ENCODE measurements around the gene SLFN11. TPM values are rescaled to one million over a fixed set of nuclear protein-coding genes. Genes with fewer than 3 reads are reported as not detected.

SLFN11 gene
- total and polyA plus RNA-seq, 3 experiments from 2014 or later, result 17.0 to 48.4 (median 39.5) TPM

GRCh38 chr17:35373984-35374765 is 754 bp upstream of the SLFN11 start:
- Histone ChIP-seq H3K27me3 (ENCODE audit: insufficient read depth, low read length, poor library complexity, severe bottlenecking) (no peaks in the 10 kb centered on the region), H3K27ac (ENCODE audit: low read depth, low read length) (peak overlapping the region; percentile 87), H3K9me3 (ENCODE audit: low read length) (no peaks in the 10 kb centered on the region), H3K4me1 (ENCODE audit: insufficient read depth, low read length) (peaks cover 4% of the 10 kb centered on the region), H3K36me3 (ENCODE audit: insufficient read depth, low read length) (no peaks in the 10 kb centered on the region), H3K4me3 (ENCODE audit: low read length) (peak overlapping the region; percentile 97)
- peaks cover 53 to 60% (median 53%) of the 10 kb centered on the region in 3 donors for H3K4me1 Mint-ChIP-seq
- peaks cover 0 to 1% of the 10 kb centered on the region in 2 donors for H3K27me3 Mint-ChIP-seq
- CTCF ChIA-PET, result interaction anchor here (0.6 to 2.2 kb wide), 7 partner anchors 36 to 212 kb away, joined by 3 to 13 read pairs (median 3); no protein-coding TSS in a partner anchor
- POLR2A ChIA-PET, result interaction anchor here (0.6 to 2.3 kb wide), 13 partner anchors 10 to 233 kb away, joined by 3 to 13 read pairs (median 5); partner anchors contain the start of genes SLFN12L and SLFN13
- peaks cover 4 to 13% (median 6%) of the 10 kb centered on the region in 5 donors for H3K9me3 Mint-ChIP-seq
- H3K27ac Mint-ChIP-seq, result peak overlapping the region; percentile 98 to 100 (median 100)
- peak; percentile 24 to 76 (median 41) for DNase-seq
- peak overlapping the region; percentile 96 to 100 (median 99) for H3K4me3 Mint-ChIP-seq
- peaks cover 0 to 23% (median 14%) of the 10 kb centered on the region in 3 donors for H3K36me3 Mint-ChIP-seq

GRCh38 chr17:35372846-35373533 is 431 bp downstream of the SLFN11 start:
- Mint-ChIP-seq H3K36me3 (peaks cover 4 to 26% (median 15%) of the 10 kb centered on the region in 3 donors), H3K4me1 (peaks cover 62 to 68% (median 65%) of the 10 kb centered on the region in 3 donors), H3K9me3 (peaks cover 4 to 13% (median 6%) of the 10 kb centered on the region in 5 donors), H3K4me3 (peak overlapping the region; percentile 96 to 100 (median 99)), H3K27me3 (peaks cover 0 to 1% of the 10 kb centered on the region in 2 donors), H3K27ac (peak overlapping the region; percentile 98 to 100 (median 100))
- Histone ChIP-seq H3K36me3 (ENCODE audit: insufficient read depth, low read length) (no peaks in the 10 kb centered on the region), H3K4me3 (ENCODE audit: low read length) (peak overlapping the region; percentile 97), H3K9me3 (ENCODE audit: low read length) (no peaks in the 10 kb centered on the region), H3K27me3 (ENCODE audit: insufficient read depth, low read length, poor library complexity, severe bottlenecking) (no peaks in the 10 kb centered on the region), H3K27ac (ENCODE audit: low read depth, low read length) (peak overlapping the region; percentile 87), H3K4me1 (ENCODE audit: insufficient read depth, low read length) (peaks cover 14% of the 10 kb centered on the region)
- DNase-seq, result peak in 4 of 5 donors; percentile 12 to 35 (median 29)
- ChIA-PET POLR2A (interaction anchor here (0.6 to 2.3 kb wide), 12 partner anchors 10 to 234 kb away, joined by 3 to 13 read pairs (median 6); partner anchors contain the start of genes SLFN12L and SLFN13), CTCF (interaction anchor here (1.0 to 2.2 kb wide), 6 partner anchors 12 to 213 kb away, joined by 3 to 13 read pairs (median 4); no protein-coding TSS in a partner anchor)

GRCh38 chr17:35371934-35372333 is 1.5 kb downstream of the SLFN11 start:
- Mint-ChIP-seq H3K9me3 (peaks cover 4 to 13% (median 6%) of the 10 kb centered on the region in 5 donors), H3K4me1 (peaks cover 67 to 75% (median 74%) of the 10 kb centered on the region in 3 donors), H3K27me3 (peaks cover 0 to 1% of the 10 kb centered on the region in 2 donors), H3K36me3 (peaks cover 4 to 28% (median 15%) of the 10 kb centered on the region in 3 donors), H3K27ac (peak overlapping the region; percentile 18 to 99 (median 82)), H3K4me3 (peak overlapping the region; percentile 96 to 100 (median 99))
- DNase-seq, result no peak
- no peaks in the 10 kb centered on the region for H3K27me3 ChIP-seq (ENCODE audit: insufficient read depth, low read length, poor library complexity, severe bottlenecking)
- no peak overlapping the region for H3K4me3 ChIP-seq (ENCODE audit: low read length)
- H3K36me3 ChIP-seq (ENCODE audit: insufficient read depth, low read length), result no peaks in the 10 kb centered on the region
- H3K9me3 ChIP-seq (ENCODE audit: low read length), result no peaks in the 10 kb centered on the region
- ChIA-PET CTCF (no interaction called here), POLR2A (no interaction called here)
- H3K4me1 ChIP-seq (ENCODE audit: insufficient read depth, low read length), result peaks cover 21% of the 10 kb centered on the region
- no peak overlapping the region for H3K27ac ChIP-seq (ENCODE audit: low read depth, low read length)

GRCh38 chr17:35368081-35368830 is 5.2 kb downstream of the SLFN11 start:
- Mint-ChIP-seq H3K27me3 (no peaks in the 10 kb centered on the region), H3K4me1 (peaks cover 62 to 93% (median 88%) of the 10 kb centered on the region in 3 donors), H3K27ac (peak overlapping the region; percentile 75 to 99 (median 90)), H3K9me3 (peaks cover 4 to 13% (median 6%) of the 10 kb centered on the region in 5 donors), H3K4me3 (peak overlapping the region; percentile 25 to 71 (median 61)), H3K36me3 (peaks cover 18 to 38% (median 25%) of the 10 kb centered on the region in 3 donors)
- ChIA-PET CTCF (interaction anchor here (0.9 to 1.8 kb wide), 3 partner anchors 9 to 201 kb away, joined by 4 to 5 read pairs (median 4); no protein-coding TSS in a partner anchor), POLR2A (no interaction called here)
- H3K4me3 ChIP-seq (ENCODE audit: low read length), result no peak overlapping the region
- no peak overlapping the region for H3K27ac ChIP-seq (ENCODE audit: low read depth, low read length)
- no peaks in the 10 kb centered on the region for H3K9me3 ChIP-seq (ENCODE audit: low read length)
- H3K4me1 ChIP-seq (ENCODE audit: insufficient read depth, low read length), result peaks cover 24% of the 10 kb centered on the region
- DNase-seq, result peak in 4 of 5 donors; percentile 11 to 58 (median 46)
- no peaks in the 10 kb centered on the region for H3K27me3 ChIP-seq (ENCODE audit: insufficient read depth, low read length, poor library complexity, severe bottlenecking)
- H3K36me3 ChIP-seq (ENCODE audit: insufficient read depth, low read length), result no peaks in the 10 kb centered on the region

- Mint-ChIP-seq H3K27me3 (no peaks in the 10 kb centered on the region), H3K27ac (peak overlapping the region in 5 of 8 donors; percentile 3 to 80 (median 25)), H3K36me3 (peaks cover 17 to 79% (median 31%) of the 10 kb centered on the region in 3 donors), H3K9me3 (no peaks in the 10 kb centered on the region), H3K4me1 (peaks cover 29 to 75% (median 64%) of the 10 kb centered on the region in 3 donors), H3K4me3 (peak overlapping the region in 1 of 7 donors; percentile 14)
- Histone ChIP-seq H3K4me1 (ENCODE audit: insufficient read depth, low read length) (peaks cover 3% of the 10 kb centered on the region), H3K4me3 (ENCODE audit: low read length) (no peak overlapping the region), H3K9me3 (ENCODE audit: low read length) (no peaks in the 10 kb centered on the region), H3K36me3 (ENCODE audit: insufficient read depth, low read length) (peaks cover 9% of the 10 kb centered on the region), H3K27me3 (ENCODE audit: insufficient read depth, low read length, poor library complexity, severe bottlenecking) (no peaks in the 10 kb centered on the region), H3K27ac (ENCODE audit: low read depth, low read length) (no peak overlapping the region)
- CTCF ChIA-PET, result interaction anchor here (0.8 kb wide), 1 partner anchor 12 kb away, joined by 3 read pairs; the partner anchor contains the start of gene SLFN11
- no peak for DNase-seq
- POLR2A ChIA-PET, result no interaction called here
Observed at GRCh38 chr17:35361027-35361426, 12.4 kb downstream of the SLFN11 start.

- Mint-ChIP-seq H3K9me3 (no peaks in the 10 kb centered on the region), H3K4me3 (no peak overlapping the region), H3K27ac (peak overlapping the region in 2 of 8 donors; percentile 20 to 27), H3K36me3 (peaks cover 17 to 85% (median 30%) of the 10 kb centered on the region in 3 donors), H3K4me1 (peaks cover 26 to 67% (median 56%) of the 10 kb centered on the region in 3 donors), H3K27me3 (no peaks in the 10 kb centered on the region)
- no peak overlapping the region for H3K27ac ChIP-seq (ENCODE audit: low read depth, low read length)
- ChIA-PET POLR2A (no interaction called here), CTCF (interaction anchor here (1.0 kb wide), 1 partner anchor 8 kb away, joined by 4 read pairs; no protein-coding TSS in a partner anchor)
- H3K9me3 ChIP-seq (ENCODE audit: low read length), result no peaks in the 10 kb centered on the region
- H3K27me3 ChIP-seq (ENCODE audit: insufficient read depth, low read length, poor library complexity, severe bottlenecking), result no peaks in the 10 kb centered on the region
- no peak overlapping the region for H3K4me3 ChIP-seq (ENCODE audit: low read length)
- H3K4me1 ChIP-seq (ENCODE audit: insufficient read depth, low read length), result peaks cover 3% of the 10 kb centered on the region
- DNase-seq, result no peak
- peaks cover 9% of the 10 kb centered on the region for H3K36me3 ChIP-seq (ENCODE audit: insufficient read depth, low read length)
Observed at GRCh38 chr17:35359398-35359797, 14.0 kb downstream of the SLFN11 start.

GRCh38 chr17:35352284-35352683 is 21.1 kb downstream of the SLFN11 start:
- H3K9me3 Mint-ChIP-seq, result no peaks in the 10 kb centered on the region
- peaks cover 15 to 36% (median 34%) of the 10 kb centered on the region in 3 donors for H3K4me1 Mint-ChIP-seq
- Histone ChIP-seq H3K9me3 (ENCODE audit: low read length) (no peaks in the 10 kb centered on the region), H3K4me3 (ENCODE audit: low read length) (no peak overlapping the region), H3K4me1 (ENCODE audit: insufficient read depth, low read length) (no peaks in the 10 kb centered on the region), H3K27me3 (ENCODE audit: insufficient read depth, low read length, poor library complexity, severe bottlenecking) (no peaks in the 10 kb centered on the region), H3K27ac (ENCODE audit: low read depth, low read length) (no peak overlapping the region), H3K36me3 (ENCODE audit: insufficient read depth, low read length) (no peaks in the 10 kb centered on the region)
- CTCF ChIA-PET, result no interaction called here
- no peak for DNase-seq
- peak overlapping the region in 2 of 8 donors; percentile 33 to 48 for H3K27ac Mint-ChIP-seq
- H3K36me3 Mint-ChIP-seq, result peaks cover 0 to 57% (median 22%) of the 10 kb centered on the region in 3 donors
- H3K4me3 Mint-ChIP-seq, result no peak overlapping the region
- no peaks in the 10 kb centered on the region for H3K27me3 Mint-ChIP-seq
- POLR2A ChIA-PET, result no interaction called here

All from CD8-positive, alpha-beta memory T cell (primary cell).